GM12875 (cell line): ENCODE results near the gene RFWD3.
A peak's percentile ranks its signal among the peaks of the same experiment; 100 is the strongest.

Experiments used
- H3K4me3 ChIP-seq: one replicate; pipeline ENCODE4 v1.5.1; 2011; ENCODE audit warnings: low read depth, low read length, control low read depth
- TF ChIP-seq, protein P1 (sequence below): IDR thresholded peaks from 2 replicates; pipeline ENCODE4 v1.5.1; 2011; ENCODE audit warnings: low read depth, mild to moderate bottlenecking, control low read depth, inconsistent platforms, low read length, moderate library complexity, borderline replicate concordance; ENCODE audit not compliant: insufficient read depth

RFWD3 gene

DNA sequence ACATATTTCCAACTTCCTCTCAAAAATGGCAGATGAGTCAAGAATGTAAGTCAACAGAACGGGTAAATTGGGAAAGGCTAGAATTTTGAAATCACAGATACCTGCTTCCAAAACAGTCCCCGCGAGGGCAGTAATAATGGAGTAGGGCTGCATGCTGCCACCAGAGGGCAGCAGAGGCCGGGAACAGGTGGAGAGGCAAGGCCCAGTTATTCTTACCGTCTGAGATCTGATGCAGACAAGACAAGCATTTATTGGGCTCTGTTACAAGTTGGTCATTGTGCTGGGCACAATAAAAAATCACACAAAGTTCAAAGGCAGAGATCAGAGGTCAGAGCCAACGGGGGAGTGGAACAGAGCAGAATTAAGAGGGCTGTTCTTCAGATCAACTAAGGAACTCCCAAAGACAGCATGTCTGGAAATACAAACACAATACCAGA, 42.8 kb upstream of the RFWD3 start:
- TF ChIP-seq, protein P1, sequence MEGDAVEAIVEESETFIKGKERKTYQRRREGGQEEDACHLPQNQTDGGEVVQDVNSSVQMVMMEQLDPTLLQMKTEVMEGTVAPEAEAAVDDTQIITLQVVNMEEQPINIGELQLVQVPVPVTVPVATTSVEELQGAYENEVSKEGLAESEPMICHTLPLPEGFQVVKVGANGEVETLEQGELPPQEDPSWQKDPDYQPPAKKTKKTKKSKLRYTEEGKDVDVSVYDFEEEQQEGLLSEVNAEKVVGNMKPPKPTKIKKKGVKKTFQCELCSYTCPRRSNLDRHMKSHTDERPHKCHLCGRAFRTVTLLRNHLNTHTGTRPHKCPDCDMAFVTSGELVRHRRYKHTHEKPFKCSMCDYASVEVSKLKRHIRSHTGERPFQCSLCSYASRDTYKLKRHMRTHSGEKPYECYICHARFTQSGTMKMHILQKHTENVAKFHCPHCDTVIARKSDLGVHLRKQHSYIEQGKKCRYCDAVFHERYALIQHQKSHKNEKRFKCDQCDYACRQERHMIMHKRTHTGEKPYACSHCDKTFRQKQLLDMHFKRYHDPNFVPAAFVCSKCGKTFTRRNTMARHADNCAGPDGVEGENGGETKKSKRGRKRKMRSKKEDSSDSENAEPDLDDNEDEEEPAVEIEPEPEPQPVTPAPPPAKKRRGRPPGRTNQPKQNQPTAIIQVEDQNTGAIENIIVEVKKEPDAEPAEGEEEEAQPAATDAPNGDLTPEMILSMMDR: peak; percentile 82
- H3K4me3 ChIP-seq: no peak overlapping the region

- H3K4me3 ChIP-seq: peak within 1 kb of the TSS; percentile 71
- TF ChIP-seq, protein P1: no peak
Measured at GRCh38 chr16:74700438-74701225, 34.0 kb upstream of the RFWD3 start, which contains the start of gene MLKL. TSS of gene MLKL (minus strand) at chr16:74700862. CDS start at chr16:74695757, 5,105 bp downstream.

- peak overlapping the region; percentile 71 for H3K4me3 ChIP-seq
- TF ChIP-seq, protein P1: no peak
Measured at GRCh38 chr16:74700116-74700437, 33.4 kb upstream of the RFWD3 start.

- peak overlapping the region; percentile 71 for H3K4me3 ChIP-seq
- TF ChIP-seq, protein P1: no peak
Measured at GRCh38 chr16:74699666-74700065, 33.0 kb upstream of the RFWD3 start.

DNA sequence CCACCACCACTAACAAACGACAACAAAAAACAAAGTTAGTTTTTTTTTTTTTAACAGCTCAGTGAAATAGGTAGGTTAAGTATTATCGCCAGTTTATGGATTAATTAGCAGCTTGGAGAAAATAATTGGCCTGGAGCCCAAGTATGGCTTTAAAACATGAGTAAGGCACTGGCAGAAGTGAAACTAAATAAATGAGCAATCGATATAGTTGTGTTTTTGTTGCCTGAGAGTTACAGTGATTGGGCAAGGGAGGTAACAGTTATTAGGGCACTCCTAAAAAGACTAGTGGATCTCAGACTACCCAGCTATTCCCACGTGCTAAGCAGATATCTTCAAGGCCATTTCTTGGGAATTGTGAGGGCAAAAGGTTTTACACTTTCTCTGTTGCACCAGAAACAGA, 31.5 kb upstream of the RFWD3 start:
- TF ChIP-seq, protein P1: no peak
- peak overlapping the region; percentile 27 for H3K4me3 ChIP-seq

- TF ChIP-seq, protein P1: no peak
- H3K4me3 ChIP-seq: no peak overlapping the region
Measured at GRCh38 chr16:74695450-74696422, 29.1 kb upstream of the RFWD3 start.
